GM19328 (cell line): ENCODE results near the gene PRODH.
"Not testable (repeated sequence)": the region's sequence is repeated elsewhere in the genome, so short reads cannot be mapped to it uniquely, and the experiment has no call there.

Experiments used
- ATAC-seq: cut with Tn5 transposase; IDR thresholded peaks from one replicate; pipeline ENCODE4 v1.9.1; 2021; ENCODE audit warnings: mild to moderate bottlenecking, moderate library complexity; ENCODE audit not compliant: unreplicated experiment

The PRODH gene

GRCh38 chr22:18968011-18968749 lies 32.1 kb upstream of the PRODH start:
- ATAC-seq, result no peak

- not testable (repeated sequence) for ATAC-seq
These were observed 31.4 kb upstream of the PRODH start for GRCh38 chr22:18967391-18968010.

- no peak for ATAC-seq
These were observed 30.7 kb upstream of the PRODH start for GRCh38 chr22:18966748-18967147.

GRCh38 chr22:18965526-18966421 lies 29.7 kb upstream of the PRODH start:
- no peak for ATAC-seq

GRCh38 chr22:18964501-18965265 lies 28.6 kb upstream of the PRODH start:
- not testable (repeated sequence) for ATAC-seq

GRCh38 chr22:18964051-18964450 lies 28.0 kb upstream of the PRODH start:
- ATAC-seq, result not testable (repeated sequence)

GRCh38 chr22:18962308-18962635 lies 26.2 kb upstream of the PRODH start:
- no peak for ATAC-seq

GRCh38 chr22:18961632-18962307 lies 25.7 kb upstream of the PRODH start:
- not testable (repeated sequence) for ATAC-seq

GRCh38 chr22:18961201-18961600 lies 25.1 kb upstream of the PRODH start:
- not testable (repeated sequence) for ATAC-seq

GRCh38 chr22:18960166-18960820 lies 24.2 kb upstream of the PRODH start:
- ATAC-seq, result not testable (repeated sequence)

GRCh38 chr22:18959741-18960140 lies 23.6 kb upstream of the PRODH start:
- not testable (repeated sequence) for ATAC-seq

GRCh38 chr22:18959266-18959665 lies 23.2 kb upstream of the PRODH start:
- ATAC-seq, result not testable (repeated sequence)

- not testable (repeated sequence) for ATAC-seq
These were observed 22.6 kb upstream of the PRODH start for GRCh38 chr22:18958738-18959137.

GRCh38 chr22:18958321-18958705 lies 22.2 kb upstream of the PRODH start:
- not testable (repeated sequence) for ATAC-seq

- ATAC-seq, result not testable (repeated sequence)
These were observed 21.7 kb upstream of the PRODH start for GRCh38 chr22:18957621-18958320.

- not testable (repeated sequence) for ATAC-seq
These were observed 20.9 kb upstream of the PRODH start for GRCh38 chr22:18956956-18957355.

- not testable (repeated sequence) for ATAC-seq
These were observed 20.2 kb upstream of the PRODH start for GRCh38 chr22:18956121-18956895.

GRCh38 chr22:18955696-18956095 lies 19.6 kb upstream of the PRODH start:
- ATAC-seq, result no peak
